CD4-positive, alpha-beta T cell treated with Interleukin-4 for 1 hour (primary cell): ENCODE results near the gene CAMK2B.

ENCODE experiments used
- DNase-seq, 2 donors: peaks; one replicate each; pipeline ENCODE4 v3.0.0-alpha.2; 2020 to 2022

Gene CAMK2B

GRCh38 chr7:44325201-44325671 is at the start of gene CAMK2B:
CAMK2B (minus strand) TSS chr7:44325594; CDS start chr7:44325421, 173 bp downstream.
- DNase-seq, result no peak

- no peak for DNase-seq
Observed at GRCh38 chr7:44374007-44374763, 48.8 kb upstream of the CAMK2B start.

GRCh38 chr7:44373418-44373740 is 48.0 kb upstream of the CAMK2B start:
- DNase-seq, result no peak

DNA sequence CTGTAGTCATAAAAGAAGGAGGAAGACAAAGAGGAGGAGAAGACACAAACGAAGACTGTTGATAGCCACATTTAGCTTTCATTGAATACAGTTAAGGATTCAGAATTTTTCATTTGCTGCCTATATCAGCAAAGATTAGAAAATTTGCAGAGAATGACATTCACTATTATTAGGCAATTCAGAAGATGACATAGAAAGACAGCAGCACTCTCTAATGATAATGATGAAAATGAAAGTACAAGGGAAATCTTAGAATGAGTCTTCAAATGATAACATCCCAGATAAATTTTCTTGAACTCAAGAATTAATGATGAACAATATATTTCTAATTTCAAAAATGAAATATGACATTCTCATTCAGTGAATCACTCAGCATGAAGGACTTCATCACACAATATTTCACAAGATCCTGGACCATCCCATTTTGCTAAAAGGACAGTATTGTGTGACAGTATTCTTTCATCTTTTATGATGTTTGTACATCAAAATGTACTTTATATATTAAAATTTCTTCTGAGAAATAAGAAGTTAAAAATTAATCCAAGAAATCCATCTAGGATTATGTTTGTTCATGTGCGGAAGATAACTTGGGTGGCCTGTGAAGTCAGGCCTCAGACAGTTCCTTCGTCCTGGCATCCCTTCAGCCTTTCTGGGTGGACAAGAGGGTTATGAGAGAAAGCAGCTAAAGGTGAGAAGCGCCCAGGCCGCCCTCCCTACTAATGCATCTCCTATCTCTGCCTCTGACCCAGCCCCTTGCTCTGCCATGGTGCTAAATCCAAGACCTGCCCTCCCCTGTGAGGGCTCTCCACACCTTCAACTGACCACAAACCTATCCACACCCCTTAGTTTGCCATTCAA is 47.4 kb upstream of the CAMK2B start:
- no peak for DNase-seq

GRCh38 chr7:44368885-44369284 is 43.5 kb upstream of the CAMK2B start:
- no peak for DNase-seq

GRCh38 chr7:44368455-44368854 is 43.1 kb upstream of the CAMK2B start:
- no peak for DNase-seq

GRCh38 chr7:44367475-44368043 is 42.2 kb upstream of the CAMK2B start:
- DNase-seq, result no peak

DNA sequence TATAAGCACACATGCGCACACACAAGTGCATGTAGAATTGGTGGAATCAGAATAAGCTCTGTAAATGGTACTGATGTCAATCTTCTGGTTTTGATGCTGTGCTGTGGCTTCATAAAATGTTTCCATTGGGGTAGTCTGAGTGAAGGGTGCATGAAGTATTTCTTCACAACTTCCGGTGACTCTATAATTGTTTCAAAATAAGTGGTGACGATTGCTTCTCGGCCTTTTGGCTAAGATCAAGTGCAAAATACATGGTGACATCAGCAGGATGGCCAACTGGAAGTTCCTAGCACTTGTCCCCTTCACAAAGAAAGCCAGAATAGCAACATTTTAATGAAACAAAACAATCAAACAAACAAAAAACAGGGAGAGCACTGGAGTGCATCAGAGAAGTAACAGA is 41.6 kb upstream of the CAMK2B start:
- no peak for DNase-seq

- no peak for DNase-seq
Observed at GRCh38 chr7:44353668-44354067, 28.3 kb upstream of the CAMK2B start.

DNA sequence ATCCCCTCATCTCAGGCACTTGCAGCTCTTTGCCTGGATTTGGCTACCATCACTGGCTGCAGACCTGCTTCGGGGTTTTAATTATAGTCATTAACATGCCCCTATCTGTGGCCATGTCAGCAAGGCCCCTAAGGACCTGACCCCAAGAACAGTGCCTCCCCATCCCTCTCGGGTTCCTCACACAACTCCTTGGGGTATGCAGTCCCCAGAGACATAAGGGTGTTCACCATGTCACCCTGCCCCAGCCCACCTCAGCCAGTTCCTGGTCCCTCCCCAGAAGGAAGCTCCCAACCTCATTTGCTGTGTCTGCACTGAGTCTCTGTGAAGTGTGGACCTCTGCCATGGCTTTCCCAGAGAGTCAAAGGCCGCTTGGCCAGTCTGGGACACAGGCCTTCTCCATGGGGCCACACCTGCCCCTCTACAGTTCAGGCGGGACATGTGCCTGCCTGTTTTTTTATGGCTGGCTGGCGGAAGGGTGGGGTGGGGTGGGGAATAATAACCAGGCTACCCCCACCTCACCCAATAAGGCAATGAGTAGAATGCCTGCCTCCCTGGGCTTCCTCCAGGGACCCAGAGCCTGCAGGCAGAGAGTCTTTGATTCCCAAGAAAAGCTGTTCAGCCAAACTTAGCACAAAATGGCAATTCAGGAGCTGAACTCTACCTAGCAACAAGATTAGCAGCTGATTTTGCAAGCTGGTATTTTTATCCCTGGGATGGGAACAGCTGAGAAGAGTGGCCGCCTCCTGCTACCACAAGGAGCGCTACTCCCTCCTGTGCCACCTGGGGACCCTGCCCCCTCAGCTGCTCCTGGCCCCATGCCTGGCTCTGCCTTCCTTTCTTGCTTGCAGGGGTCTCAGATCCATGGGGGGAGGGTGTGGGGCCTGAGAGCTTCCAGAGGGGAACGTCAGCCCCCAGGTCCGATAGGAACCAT is 23.7 kb upstream of the CAMK2B start:
- DNase-seq, result no peak

- no peak for DNase-seq
Observed at GRCh38 chr7:44348300-44348699, 22.9 kb upstream of the CAMK2B start.

DNA sequence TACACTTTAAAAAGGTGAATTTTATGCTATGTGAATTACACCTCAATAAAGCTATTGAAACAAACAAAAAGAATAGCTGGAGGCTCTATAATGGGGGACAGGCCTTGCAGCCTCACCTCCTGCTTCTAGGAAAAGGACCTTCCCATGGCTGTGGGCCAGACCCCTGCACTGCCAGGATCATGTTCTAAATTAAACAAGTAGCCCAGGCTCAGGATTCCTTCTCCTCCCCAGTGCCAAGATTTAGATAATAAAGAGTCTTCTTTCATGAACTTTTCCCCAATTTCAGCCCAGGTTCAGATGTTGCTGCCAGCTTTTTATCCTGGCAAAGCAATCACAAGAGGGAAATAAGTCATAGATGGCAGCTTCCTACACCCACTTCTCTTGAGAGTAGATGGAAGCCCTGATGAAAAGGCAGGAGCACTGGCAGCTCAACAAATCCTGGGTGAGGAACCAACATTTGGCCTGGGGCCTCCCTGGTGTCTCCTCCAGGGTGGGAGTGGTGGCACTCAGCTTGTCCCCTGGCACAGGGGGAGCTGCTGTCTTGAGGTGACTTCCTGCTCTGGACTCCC is 22.2 kb upstream of the CAMK2B start:
- DNase-seq, result no peak

- no peak for DNase-seq
Observed at GRCh38 chr7:44346063-44346462, 20.7 kb upstream of the CAMK2B start.

DNA sequence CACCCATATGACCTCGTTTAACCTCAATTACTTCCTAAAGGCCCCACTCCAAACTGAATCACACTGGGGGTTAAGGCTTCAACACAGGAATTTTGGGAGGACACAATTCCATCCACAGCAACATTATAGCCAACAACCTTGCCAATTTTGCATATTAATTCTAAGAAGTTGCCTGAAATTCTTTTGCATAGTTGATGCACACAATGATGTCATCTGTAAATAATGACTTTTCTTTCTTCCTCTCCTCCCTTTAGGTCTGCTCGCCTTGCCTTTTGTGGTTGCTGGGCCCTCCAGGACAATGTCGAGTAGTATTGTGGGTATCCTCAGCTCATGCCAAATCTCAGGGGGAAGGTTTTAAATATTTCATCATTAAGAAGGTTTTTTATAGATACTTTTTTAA is 16.0 kb upstream of the CAMK2B start:
- DNase-seq, result no peak

GRCh38 chr7:44338600-44338999 is 13.2 kb upstream of the CAMK2B start:
- no peak for DNase-seq

GRCh38 chr7:44336491-44336890 is 11.1 kb upstream of the CAMK2B start:
- DNase-seq, result no peak

DNA sequence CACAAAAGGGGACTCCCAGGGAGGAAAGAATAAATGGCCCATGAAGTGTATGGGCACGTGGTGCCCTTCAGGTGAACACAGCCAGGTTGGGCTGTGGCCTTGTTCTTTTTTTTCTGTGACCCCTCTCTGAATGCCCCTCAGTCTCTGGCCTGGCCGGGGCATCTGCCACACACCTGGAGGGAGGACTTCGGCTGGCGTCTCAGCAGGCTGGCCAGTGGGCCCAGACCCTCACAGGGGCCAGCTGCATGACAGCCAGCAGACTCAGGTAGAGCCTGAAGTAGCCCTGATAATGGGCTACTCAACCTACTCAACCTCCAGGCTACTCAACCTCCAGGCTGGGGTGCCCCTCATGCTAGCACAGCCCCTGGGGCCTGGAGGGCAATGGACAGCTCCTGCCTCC is 9.8 kb upstream of the CAMK2B start:
- DNase-seq, result no peak

DNA sequence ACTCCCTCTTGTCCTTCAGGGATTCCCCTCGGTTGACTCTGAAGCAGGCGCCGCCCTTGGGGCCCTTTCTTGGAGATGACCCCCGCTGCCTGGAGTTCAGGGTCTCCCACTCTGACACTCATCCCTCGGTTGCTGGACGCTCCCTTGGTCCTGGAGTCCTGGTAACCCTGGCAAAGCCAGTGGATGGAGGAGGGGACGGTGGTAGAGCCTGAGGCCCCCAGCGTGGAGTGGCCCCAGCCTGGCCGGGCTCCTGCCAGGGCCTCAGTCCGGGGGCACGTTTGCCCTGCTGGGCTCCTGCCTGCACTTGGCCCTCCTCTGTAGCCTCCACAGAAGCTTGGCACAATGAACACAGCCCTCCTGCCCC is 9.3 kb upstream of the CAMK2B start:
- DNase-seq, result no peak

GRCh38 chr7:44333911-44334733 is 8.7 kb upstream of the CAMK2B start:
- DNase-seq, result no peak

DNA sequence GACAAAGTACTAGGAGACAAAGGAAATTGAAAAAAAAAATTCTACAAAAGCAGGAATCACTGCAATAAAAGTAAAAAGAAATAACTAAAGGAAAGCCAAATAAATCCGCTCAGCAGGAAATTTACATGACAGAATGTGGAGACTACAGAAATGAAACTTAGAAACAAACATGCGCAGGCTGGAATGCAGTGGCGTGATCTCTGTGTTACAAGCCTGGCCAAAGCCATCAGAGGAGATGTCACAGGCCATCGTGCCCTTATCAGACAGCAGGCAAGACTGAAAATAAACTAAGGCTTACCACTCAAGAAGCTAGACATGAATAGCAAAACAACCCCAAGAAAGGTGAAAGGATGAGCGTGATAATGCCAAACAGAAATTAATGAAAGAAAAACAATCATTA is 6.3 kb upstream of the CAMK2B start:
- DNase-seq, result no peak

DNA sequence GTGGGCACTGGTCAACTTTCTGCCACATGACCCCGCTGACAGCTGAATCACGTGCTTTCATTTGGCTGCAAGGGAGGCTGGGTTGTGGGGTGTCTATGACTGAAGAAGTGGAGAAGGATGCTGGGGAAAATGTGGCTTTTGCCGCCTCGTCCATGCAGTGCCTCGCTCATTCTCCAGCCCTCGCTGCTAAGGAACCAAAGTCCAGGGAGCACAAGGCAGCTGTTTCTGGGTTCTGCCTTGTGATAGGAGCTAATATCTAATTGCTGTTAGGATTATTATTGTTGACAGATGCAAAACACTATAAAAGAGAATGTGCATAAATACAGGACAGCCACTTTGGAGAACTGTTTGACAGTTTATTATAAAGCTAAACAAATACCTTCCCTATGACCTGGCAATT is 4.9 kb upstream of the CAMK2B start:
- DNase-seq, result no peak

GRCh38 chr7:44329888-44330287 is 4.5 kb upstream of the CAMK2B start:
- no peak for DNase-seq
